Measurements from ENCODE around the gene SLC23A2.

Gene SLC23A2

DNA sequence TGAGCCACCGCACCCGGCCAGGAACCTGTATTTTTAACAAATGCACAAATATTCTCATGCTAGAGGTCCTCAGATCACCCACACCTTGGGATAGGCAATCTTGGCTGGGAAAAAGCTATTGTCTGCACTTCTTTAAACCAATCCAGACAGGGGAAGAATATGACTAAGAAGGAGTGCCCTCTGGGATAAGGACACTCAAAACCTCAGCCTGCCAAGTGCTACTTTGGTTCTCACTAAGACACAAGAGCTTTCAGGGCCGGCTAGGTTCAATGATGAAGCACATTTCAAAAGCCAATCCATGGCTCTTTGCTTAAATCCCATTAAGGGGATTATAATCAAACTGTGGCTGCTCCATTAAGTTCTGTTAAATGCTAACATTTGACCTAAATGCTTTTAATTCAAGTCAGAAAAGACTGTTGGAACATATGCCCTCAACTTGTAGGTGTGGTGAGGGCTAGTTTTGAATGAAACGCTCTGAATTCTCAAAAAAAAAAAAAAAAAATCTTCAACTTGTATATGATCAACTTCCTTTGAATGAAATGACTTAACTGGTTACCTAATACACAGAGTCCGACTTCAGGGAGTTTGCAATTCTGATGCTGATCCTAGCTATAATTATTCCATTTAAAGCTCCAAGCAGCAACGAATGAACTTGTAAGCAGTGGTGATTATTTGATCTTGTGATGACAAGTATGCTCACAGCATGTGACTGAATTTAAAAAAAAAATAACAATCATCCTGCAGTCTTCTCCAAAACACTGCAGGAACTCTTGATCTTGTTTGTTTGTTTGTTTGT, 56.6 kb downstream of the SLC23A2 start:
- no peak for ATAC-seq

GRCh38 chr20:4942331-4942730, 59.0 kb downstream of the SLC23A2 start:
- TF ChIP-seq ZNF70 (CRISPR knock-in tag; IDR thresholded peaks at IDR 0.05) (no peak), ISL1 (CRISPR knock-in tag; IDR thresholded peaks at IDR 0.05) (no peak), RARB (CRISPR knock-in tag; IDR thresholded peaks at IDR 0.05) (no peak), CSDC2 (CRISPR knock-in tag; IDR thresholded peaks at IDR 0.05) (no peak), PPARA (CRISPR knock-in tag; IDR thresholded peaks at IDR 0.05; ENCODE audit: borderline replicate concordance) (no peak), OSR1 (CRISPR knock-in tag; IDR thresholded peaks at IDR 0.05) (no peak), ZFP3 (CRISPR knock-in tag; IDR thresholded peaks at IDR 0.05) (no peak), GLIS3 (CRISPR knock-in tag; IDR thresholded peaks at IDR 0.05) (no peak), BACH2 (CRISPR knock-in tag; IDR thresholded peaks at IDR 0.05; ENCODE audit: borderline replicate concordance) (no peak)
- TF ChIP-seq, protein P1, sequence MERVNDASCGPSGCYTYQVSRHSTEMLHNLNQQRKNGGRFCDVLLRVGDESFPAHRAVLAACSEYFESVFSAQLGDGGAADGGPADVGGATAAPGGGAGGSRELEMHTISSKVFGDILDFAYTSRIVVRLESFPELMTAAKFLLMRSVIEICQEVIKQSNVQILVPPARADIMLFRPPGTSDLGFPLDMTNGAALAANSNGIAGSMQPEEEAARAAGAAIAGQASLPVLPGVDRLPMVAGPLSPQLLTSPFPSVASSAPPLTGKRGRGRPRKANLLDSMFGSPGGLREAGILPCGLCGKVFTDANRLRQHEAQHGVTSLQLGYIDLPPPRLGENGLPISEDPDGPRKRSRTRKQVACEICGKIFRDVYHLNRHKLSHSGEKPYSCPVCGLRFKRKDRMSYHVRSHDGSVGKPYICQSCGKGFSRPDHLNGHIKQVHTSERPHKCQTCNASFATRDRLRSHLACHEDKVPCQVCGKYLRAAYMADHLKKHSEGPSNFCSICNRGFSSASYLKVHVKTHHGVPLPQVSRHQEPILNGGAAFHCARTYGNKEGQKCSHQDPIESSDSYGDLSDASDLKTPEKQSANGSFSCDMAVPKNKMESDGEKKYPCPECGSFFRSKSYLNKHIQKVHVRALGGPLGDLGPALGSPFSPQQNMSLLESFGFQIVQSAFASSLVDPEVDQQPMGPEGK (CRISPR knock-in tag; IDR thresholded peaks at IDR 0.05; ENCODE audit: borderline replicate concordance): no peak
- TF ChIP-seq, protein P2, sequence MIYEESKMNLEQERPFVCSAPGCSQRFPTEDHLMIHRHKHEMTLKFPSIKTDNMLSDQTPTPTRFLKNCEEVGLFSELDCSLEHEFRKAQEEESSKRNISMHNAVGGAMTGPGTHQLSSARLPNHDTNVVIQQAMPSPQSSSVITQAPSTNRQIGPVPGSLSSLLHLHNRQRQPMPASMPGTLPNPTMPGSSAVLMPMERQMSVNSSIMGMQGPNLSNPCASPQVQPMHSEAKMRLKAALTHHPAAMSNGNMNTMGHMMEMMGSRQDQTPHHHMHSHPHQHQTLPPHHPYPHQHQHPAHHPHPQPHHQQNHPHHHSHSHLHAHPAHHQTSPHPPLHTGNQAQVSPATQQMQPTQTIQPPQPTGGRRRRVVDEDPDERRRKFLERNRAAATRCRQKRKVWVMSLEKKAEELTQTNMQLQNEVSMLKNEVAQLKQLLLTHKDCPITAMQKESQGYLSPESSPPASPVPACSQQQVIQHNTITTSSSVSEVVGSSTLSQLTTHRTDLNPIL (CRISPR knock-in tag; IDR thresholded peaks at IDR 0.05; ENCODE audit: low read depth): no peak
- TF ChIP-seq, protein P3, sequence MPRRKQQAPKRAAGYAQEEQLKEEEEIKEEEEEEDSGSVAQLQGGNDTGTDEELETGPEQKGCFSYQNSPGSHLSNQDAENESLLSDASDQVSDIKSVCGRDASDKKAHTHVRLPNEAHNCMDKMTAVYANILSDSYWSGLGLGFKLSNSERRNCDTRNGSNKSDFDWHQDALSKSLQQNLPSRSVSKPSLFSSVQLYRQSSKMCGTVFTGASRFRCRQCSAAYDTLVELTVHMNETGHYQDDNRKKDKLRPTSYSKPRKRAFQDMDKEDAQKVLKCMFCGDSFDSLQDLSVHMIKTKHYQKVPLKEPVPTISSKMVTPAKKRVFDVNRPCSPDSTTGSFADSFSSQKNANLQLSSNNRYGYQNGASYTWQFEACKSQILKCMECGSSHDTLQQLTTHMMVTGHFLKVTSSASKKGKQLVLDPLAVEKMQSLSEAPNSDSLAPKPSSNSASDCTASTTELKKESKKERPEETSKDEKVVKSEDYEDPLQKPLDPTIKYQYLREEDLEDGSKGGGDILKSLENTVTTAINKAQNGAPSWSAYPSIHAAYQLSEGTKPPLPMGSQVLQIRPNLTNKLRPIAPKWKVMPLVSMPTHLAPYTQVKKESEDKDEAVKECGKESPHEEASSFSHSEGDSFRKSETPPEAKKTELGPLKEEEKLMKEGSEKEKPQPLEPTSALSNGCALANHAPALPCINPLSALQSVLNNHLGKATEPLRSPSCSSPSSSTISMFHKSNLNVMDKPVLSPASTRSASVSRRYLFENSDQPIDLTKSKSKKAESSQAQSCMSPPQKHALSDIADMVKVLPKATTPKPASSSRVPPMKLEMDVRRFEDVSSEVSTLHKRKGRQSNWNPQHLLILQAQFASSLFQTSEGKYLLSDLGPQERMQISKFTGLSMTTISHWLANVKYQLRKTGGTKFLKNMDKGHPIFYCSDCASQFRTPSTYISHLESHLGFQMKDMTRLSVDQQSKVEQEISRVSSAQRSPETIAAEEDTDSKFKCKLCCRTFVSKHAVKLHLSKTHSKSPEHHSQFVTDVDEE (CRISPR knock-in tag; IDR thresholded peaks at IDR 0.05): no peak
- TF ChIP-seq, protein P4, sequence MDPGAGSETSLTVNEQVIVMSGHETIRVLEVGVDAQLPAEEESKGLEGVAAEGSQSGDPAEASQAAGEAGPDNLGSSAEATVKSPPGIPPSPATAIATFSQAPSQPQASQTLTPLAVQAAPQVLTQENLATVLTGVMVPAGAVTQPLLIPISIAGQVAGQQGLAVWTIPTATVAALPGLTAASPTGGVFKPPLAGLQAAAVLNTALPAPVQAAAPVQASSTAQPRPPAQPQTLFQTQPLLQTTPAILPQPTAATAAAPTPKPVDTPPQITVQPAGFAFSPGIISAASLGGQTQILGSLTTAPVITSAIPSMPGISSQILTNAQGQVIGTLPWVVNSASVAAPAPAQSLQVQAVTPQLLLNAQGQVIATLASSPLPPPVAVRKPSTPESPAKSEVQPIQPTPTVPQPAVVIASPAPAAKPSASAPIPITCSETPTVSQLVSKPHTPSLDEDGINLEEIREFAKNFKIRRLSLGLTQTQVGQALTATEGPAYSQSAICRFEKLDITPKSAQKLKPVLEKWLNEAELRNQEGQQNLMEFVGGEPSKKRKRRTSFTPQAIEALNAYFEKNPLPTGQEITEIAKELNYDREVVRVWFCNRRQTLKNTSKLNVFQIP (CRISPR knock-in tag; IDR thresholded peaks at IDR 0.05; ENCODE audit: borderline replicate concordance, low read depth): no peak
- ATAC-seq: no peak

More for the DNA sequence above, 56.6 kb downstream of the SLC23A2 start:
- TF ChIP-seq TOX (CRISPR knock-in tag; IDR thresholded peaks at IDR 0.05; ENCODE audit: borderline replicate concordance): no peak
- TF ChIP-seq ARNTL (CRISPR knock-in tag; IDR thresholded peaks at IDR 0.05; ENCODE audit: borderline replicate concordance, low read depth): no peak
- TF ChIP-seq, protein P1 (CRISPR knock-in tag; IDR thresholded peaks at IDR 0.05; ENCODE audit: borderline replicate concordance): no peak
- no peak for TF ChIP-seq ZFP3 (CRISPR knock-in tag; IDR thresholded peaks at IDR 0.05)

GRCh38 chr20:4937407-4938319, 63.6 kb downstream of the SLC23A2 start:
- TF ChIP-seq PPARA (CRISPR knock-in tag; IDR thresholded peaks at IDR 0.05; ENCODE audit: borderline replicate concordance): no peak
- TF ChIP-seq, protein P4 (CRISPR knock-in tag; IDR thresholded peaks at IDR 0.05; ENCODE audit: borderline replicate concordance, low read depth): no peak
- TF ChIP-seq, protein P1 (CRISPR knock-in tag; IDR thresholded peaks at IDR 0.05; ENCODE audit: borderline replicate concordance): no peak
- TF ChIP-seq ZC3H10 (CRISPR knock-in tag; IDR thresholded peaks at IDR 0.05): no peak
- no peak for TF ChIP-seq TCF4 (CRISPR knock-in tag; IDR thresholded peaks at IDR 0.05; ENCODE audit: borderline replicate concordance)
- no peak for TF ChIP-seq ESRRG (CRISPR knock-in tag; IDR thresholded peaks at IDR 0.05)
- no peak for ATAC-seq

Measured in SK-N-SH treated with all-trans-retinoic acid at 6 μM for 48 hours (cell line).